Kidney (tissue), 14 donors: Measurements from ENCODE around the gene TCERG1L. TPM values are rescaled to one million over a fixed set of nuclear protein-coding genes. Genes with fewer than 3 reads are reported as not detected.
"Not testable (repeated sequence)": the region's sequence is repeated elsewhere in the genome, so short reads cannot be mapped to it uniquely, and the experiment has no call there.

ENCODE experiments used
- DNase-seq, 5 donors: peaks; one replicate each; pipeline ENCODE4 v3.0.0-alpha.2; 2013 to 2020
- FAIRE-seq: peaks from 2 replicates; lab custom pipeline; 2012; peaks lifted over from hg19 to GRCh38; lab: Jason Lieb, UNC
- H3K27ac ChIP-seq, 2 donors: one replicate each; pipeline ENCODE4 v1.7.0; 2013; ENCODE audit warnings: low read depth in 2 of 2, low read length in 2 of 2, inconsistent platforms in 1 of 2
- H3K27me3 ChIP-seq: one replicate; pipeline ENCODE4 v1.7.1; 2013; ENCODE audit warnings: low read length, inconsistent platforms; ENCODE audit not compliant: control insufficient read depth, insufficient read depth
- H3K36me3 ChIP-seq, 3 donors: one replicate each; pipeline versions ENCODE4 v1.7.0 to v1.7.1; 2013; ENCODE audit warnings: low read length in 3 of 3, control low read depth in 1 of 3, inconsistent platforms in 1 of 3; ENCODE audit not compliant: insufficient read depth in 3 of 3, control insufficient read depth in 2 of 3
- H3K4me1 ChIP-seq, 3 donors: one replicate each; pipeline versions ENCODE4 v1.7.0 to v1.7.1; 2013; ENCODE audit warnings: low read length in 3 of 3, inconsistent platforms in 1 of 3, low read depth in 1 of 3; ENCODE audit not compliant: control insufficient read depth in 2 of 3, insufficient read depth in 2 of 3
- H3K4me3 ChIP-seq, 3 donors: one replicate each; pipeline versions ENCODE4 v1.7.0 to v1.8.1; 2013; ENCODE audit warnings: low read length in 3 of 3, control low read depth in 1 of 3, inconsistent platforms in 1 of 3
- H3K9ac ChIP-seq, 3 donors: one replicate each; pipeline versions ENCODE4 v1.7.0 to v1.7.1; 2013; ENCODE audit warnings: low read length in 3 of 3, control low read depth in 1 of 3, inconsistent platforms in 1 of 3
- H3K9me3 ChIP-seq, 3 donors: one replicate each; pipeline versions ENCODE4 v1.7.0 to v1.7.1; 2013; ENCODE audit warnings: low read length in 3 of 3, control low read depth in 1 of 3, inconsistent platforms in 1 of 3; ENCODE audit not compliant: control insufficient read depth in 2 of 3, insufficient read depth in 1 of 3
- CTCF ChIP-seq: IDR thresholded peaks from 3 replicates; pipeline ENCODE4 v1.5.1; 2012; ENCODE audit warnings: mild to moderate bottlenecking, moderate library complexity, borderline replicate concordance; ENCODE audit not compliant: insufficient read depth; ENCODE audit errors: extremely low read depth
- intact Hi-C: fragments of 100-400 bp; cut with DNase I; formaldehyde crosslinking; loops from one replicate; pipeline ENCODE4 v1.11.1; 2022
- polyA plus RNA-seq: library from polyadenylated mRNA; stranded (reverse); fragments of 350-450 nt; fragmentation: Illumina TruSeq; extraction: RNeasy Lipid Tissue Mini Kit (QIAGEN cat#74804); gene quantifications from one replicate; pipeline ENCODE4 v1.2.3, GENCODE V29; 2014; ENCODE audit warnings: low read depth, low replicate concordance; ENCODE audit not compliant: insufficient read depth
- total RNA-seq: library from RNA; stranded (reverse); fragmentation: NEBNext Ultra II Directional; extraction: Animal tissue kit (Norgen Biotek cat#: 25700); gene quantifications from one replicate; pipeline ENCODE4 v1.2.1, GENCODE V29; 2021
- donor health status: control.
- donor health status: control.
- donor health status: control.
- donor health status: control.
- donor health status: control.
- donor health status: DM: yes; HTN: yes; CAD: no.
- donor health status: Normal renal cell carcinoma (clear cell type).

TCERG1L gene
- total and polyA plus RNA-seq, 2 donors from 2014 or later: not detected

GRCh38 chr10:131081786-131082185, 229.7 kb downstream of the TCERG1L start:
- Histone ChIP-seq H3K27me3 (no peaks in the 10 kb centered on the region), H3K4me3 (no peak overlapping the region), H3K9ac (no peak overlapping the region), H3K27ac (no peak overlapping the region), H3K36me3 (no peaks in the 10 kb centered on the region), H3K9me3 (no peaks in the 10 kb centered on the region), H3K4me1 (no peaks in the 10 kb centered on the region)
- TF ChIP-seq CTCF: no peak
- no peak for DNase-seq
- FAIRE-seq: no peak
- intact Hi-C loops: no loop called here

DNA sequence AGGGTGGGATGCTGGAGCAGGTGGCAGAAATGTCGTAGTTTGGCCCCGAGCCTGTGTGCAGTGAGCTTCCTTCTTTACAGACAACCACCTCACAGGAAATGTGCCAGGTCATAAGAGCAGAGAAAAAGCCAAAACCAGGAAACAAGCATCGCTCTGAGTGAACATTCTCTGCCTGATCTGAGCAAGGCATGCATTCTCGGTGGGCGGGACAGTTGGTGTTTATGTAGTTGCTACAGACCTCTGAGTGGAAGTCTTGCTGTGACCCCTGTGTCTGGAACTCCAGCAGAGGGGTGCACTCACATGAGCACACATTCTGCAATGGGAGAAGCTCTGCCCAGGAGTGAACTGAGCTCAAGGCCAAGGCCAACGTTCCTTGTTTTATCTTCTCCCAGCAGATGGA, 230.1 kb downstream of the TCERG1L start:
- no peaks in the 10 kb centered on the region for H3K9me3 ChIP-seq
- no peak for TF ChIP-seq CTCF
- no peak overlapping the region for H3K27ac ChIP-seq
- no peak for DNase-seq
- no peak for FAIRE-seq
- no peaks in the 10 kb centered on the region for H3K4me1 ChIP-seq
- no peaks in the 10 kb centered on the region for H3K27me3 ChIP-seq
- H3K9ac ChIP-seq: no peak overlapping the region
- no peak overlapping the region for H3K4me3 ChIP-seq
- intact Hi-C loops: no loop called here
- H3K36me3 ChIP-seq: no peaks in the 10 kb centered on the region

DNA sequence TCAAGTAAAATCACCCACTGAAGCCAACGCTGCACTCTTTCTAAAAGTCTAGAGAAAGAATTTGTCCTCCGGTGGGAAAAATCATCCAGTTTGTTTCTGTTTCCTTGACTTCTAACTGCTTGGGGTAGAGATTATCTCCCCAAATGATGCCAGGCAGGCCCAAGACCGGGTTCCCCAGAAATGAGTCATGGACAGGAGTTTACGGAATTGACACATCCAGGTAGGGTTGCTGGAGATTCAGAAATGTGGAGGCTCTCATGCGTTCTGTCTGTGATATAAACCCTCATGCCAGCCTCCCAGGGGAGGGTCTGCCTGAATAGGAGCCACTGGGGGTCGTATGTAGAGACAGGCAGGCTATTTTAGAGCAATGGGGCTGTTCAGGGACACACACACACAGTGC, 230.9 kb downstream of the TCERG1L start:
- H3K27ac ChIP-seq: no peak overlapping the region
- no peak overlapping the region for H3K4me3 ChIP-seq
- H3K27me3 ChIP-seq: no peaks in the 10 kb centered on the region
- no peak overlapping the region for H3K9ac ChIP-seq
- DNase-seq (no peak), FAIRE-seq (no peak)
- no peak for TF ChIP-seq CTCF
- H3K4me1 ChIP-seq: no peaks in the 10 kb centered on the region
- intact Hi-C loops: no loop called here
- no peaks in the 10 kb centered on the region for H3K36me3 ChIP-seq
- no peaks in the 10 kb centered on the region for H3K9me3 ChIP-seq

- no peak overlapping the region for H3K4me3 ChIP-seq
- DNase-seq (no peak), FAIRE-seq (no peak)
- no peak overlapping the region for H3K9ac ChIP-seq
- H3K36me3 ChIP-seq: no peaks in the 10 kb centered on the region
- intact Hi-C loops: no loop called here
- no peak overlapping the region for H3K27ac ChIP-seq
- no peak for TF ChIP-seq CTCF
- no peaks in the 10 kb centered on the region for H3K9me3 ChIP-seq
- H3K4me1 ChIP-seq: no peaks in the 10 kb centered on the region
- H3K27me3 ChIP-seq: no peaks in the 10 kb centered on the region
Measured at GRCh38 chr10:131079314-131079713, 232.2 kb downstream of the TCERG1L start.

- H3K9ac ChIP-seq, DNase-seq, H3K36me3 ChIP-seq, H3K9me3 ChIP-seq, H3K4me1 ChIP-seq, H3K27me3 ChIP-seq, FAIRE-seq, H3K27ac ChIP-seq, intact Hi-C loops, H3K4me3 ChIP-seq: not testable (repeated sequence)
Measured at GRCh38 chr10:131078882-131079280, 232.6 kb downstream of the TCERG1L start.
